ENCODE data around the gene ASGR1. TPM values are rescaled to one million over a fixed set of nuclear protein-coding genes. Genes with fewer than 3 reads are reported as not detected.
A peak's percentile ranks its signal among the peaks of the same experiment; 100 is the strongest.

Gene ASGR1
- total RNA-seq, 1 experiment from 2014 or later = 0.22 TPM

- no peak for DNase-seq (ENCODE audit: extremely low read depth, low read depth)
Observed at GRCh38 chr17:7216242-7217112, 37.3 kb upstream of the ASGR1 start.

- DNase-seq (ENCODE audit: extremely low read depth, low read depth) = no peak
Observed at GRCh38 chr17:7215652-7216180, 36.5 kb upstream of the ASGR1 start.

DNA sequence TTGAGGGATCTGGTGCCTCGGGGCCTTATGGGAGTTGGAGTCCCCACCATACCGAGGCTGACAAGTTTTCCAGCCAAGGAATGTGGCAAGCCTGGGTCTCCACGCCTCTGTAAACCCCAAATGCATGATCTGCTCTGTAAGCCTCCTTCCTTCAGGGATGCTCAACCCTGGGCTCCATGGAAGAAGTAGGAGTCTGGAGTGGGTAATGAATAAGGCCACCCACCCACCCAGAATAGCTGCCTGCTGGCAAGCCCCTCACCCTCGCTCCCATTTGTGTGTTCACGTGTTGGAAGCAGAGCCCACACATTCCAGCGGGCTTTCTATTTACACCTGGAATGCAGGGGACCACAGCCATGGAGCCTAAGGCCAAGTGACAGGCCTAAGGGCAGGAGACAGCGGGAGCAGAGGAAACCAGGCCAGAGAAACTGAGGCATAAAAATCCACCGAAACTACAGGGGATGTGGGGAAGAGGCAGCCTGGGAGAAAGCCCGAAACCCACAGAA is 36.0 kb upstream of the ASGR1 start:
- DNase-seq (ENCODE audit: extremely low read depth, low read depth) = no peak

GRCh38 chr17:7214300-7215135 is 35.3 kb upstream of the ASGR1 start:
- peak; percentile 96 for DNase-seq (ENCODE audit: extremely low read depth, low read depth)

DNA sequence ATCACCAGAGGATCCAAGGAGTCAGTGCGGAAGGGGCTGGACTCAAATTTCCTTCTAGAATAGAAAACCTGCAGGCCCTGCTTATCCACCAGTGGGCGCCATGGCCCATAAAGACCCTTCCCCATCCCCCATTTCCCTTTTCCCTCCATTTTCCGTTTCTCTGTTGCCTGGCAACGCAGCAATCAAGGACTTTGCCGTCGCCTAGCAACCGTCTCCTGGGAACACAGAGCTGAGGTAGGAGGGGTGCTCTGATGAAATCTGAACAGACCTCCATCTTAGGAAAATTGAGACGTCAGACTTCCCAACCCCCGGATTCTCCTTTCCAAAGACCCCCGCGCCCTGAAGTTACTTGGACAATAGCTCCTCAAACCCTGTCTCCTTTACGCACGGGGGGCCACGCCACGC is 34.7 kb upstream of the ASGR1 start:
- no peak for DNase-seq (ENCODE audit: extremely low read depth, low read depth)

DNA sequence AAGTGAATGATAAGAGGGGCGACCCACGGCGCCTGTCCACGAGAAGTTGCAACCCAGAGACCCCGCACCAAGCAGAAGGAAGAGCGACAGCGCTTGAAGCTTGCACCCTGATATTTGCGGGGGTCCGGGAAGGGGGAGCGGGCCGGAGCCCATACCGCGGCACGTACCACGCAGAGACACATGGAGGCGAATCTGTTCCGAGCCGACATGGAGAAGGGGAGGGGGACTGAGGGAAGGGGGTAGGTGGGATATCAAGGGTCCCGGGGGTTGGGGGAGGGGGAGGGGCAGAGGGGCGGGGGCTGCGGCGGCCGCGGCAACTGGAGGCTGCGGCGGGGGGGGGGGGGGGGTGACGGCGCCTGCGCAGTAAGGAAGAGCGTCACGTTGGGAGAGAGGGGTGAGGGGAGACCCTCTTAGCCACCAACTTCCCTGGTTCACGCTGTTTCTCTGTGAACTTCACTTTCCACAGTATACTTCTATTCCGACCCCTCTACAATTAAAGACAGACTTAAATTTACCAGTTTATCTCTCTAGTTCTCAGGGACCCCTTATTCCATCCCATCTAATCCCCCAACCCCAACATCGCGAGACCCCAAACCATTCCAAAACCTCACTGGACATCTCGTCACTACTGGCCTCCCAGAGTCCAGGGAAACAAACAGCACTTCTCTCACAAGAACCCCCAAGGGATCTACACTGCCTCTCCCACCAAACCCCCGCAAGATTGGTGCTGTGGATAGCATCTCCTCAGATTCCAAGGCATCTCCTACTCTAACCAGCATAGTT is 32.5 kb upstream of the ASGR1 start:
- DNase-seq (ENCODE audit: extremely low read depth, low read depth) = no peak

DNA sequence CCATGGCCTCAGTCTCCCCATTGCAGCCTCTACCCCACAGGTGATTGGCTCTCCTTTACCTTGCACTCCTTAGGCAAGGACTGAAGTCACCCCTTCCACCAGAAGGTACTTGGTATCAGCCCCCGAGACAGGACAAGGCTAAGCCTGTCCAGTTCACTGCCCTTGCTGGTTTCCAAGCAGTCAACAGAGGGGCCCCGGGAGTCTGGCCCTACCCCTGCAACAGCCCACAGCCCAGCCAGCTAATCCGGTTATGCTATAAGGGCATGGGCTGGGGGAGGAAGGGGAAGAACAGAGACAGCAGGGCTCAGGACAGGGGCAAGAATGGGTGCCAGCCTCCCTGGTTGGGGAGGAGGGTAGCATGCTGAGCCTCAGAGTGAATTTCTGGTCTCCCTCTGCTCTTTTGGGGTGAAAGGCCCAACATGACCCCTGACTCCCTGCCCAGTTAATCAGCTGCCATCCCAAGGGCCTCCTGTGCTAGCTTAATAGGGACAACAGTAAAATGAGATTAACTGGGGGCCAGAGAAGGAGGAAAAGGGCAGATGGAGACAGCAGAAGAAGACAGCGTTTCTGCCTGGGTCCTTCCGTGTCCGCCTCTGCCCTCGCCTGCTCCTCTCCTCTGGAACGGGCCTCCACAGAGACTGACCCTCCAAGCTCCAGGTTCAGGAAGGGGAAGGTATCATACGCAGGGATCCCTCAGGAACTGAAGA is 29.7 kb upstream of the ASGR1 start:
- DNase-seq (ENCODE audit: extremely low read depth, low read depth) = no peak

- no peak for DNase-seq (ENCODE audit: extremely low read depth, low read depth)
Observed at GRCh38 chr17:7208027-7208571, 28.9 kb upstream of the ASGR1 start.

- DNase-seq (ENCODE audit: extremely low read depth, low read depth) = no peak
Observed at GRCh38 chr17:7207120-7208001, 28.2 kb upstream of the ASGR1 start.

DNA sequence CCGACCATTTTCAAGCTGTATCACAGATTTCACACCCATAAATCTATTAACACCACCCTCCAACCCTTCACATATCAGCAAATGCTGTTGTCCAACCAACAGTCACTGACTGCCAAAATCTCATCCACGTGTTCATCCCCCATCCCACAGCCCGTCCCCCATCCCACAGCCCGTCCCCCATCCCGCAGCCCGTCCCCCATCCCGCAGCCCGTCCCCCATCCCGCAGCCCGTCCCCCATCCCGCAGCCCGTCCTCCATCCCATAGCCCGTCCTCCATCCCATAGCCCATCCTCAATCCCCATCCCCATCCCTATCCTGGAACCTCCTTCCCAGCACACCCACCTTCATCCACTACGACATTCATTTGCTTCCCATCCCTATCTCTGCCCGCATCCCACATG is 26.4 kb upstream of the ASGR1 start:
- no peak for DNase-seq (ENCODE audit: extremely low read depth, low read depth)

DNA sequence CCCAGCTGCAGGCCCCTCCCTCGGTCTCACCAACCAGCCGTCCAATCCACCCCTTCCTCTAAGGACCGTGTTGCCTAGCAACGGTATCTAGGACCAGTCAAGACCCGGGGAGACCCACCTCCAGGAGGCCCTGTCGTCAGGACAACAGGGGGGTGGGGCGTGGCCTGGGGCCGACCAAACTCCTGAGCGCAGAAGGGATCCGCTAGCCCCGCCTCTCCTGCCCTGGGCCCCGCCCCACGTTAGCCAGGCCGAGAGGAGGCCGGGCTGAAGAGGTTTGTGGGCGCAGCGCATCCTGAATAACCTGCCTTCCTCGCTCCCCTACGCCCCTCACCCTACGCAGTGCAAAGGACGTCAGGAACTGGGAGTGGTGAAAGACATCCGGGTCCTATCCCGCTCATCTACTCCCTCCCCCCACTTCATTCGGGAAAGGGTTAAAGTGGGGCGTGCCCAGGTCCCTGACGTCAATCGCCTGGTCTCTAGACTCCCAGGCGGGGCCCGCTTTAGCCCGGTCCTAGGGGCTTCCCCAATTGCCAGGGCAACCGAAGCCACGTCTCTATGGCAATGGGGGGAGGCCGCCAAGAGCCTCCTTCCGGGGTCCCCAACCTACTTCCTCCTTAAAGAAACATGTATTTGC is 25.8 kb upstream of the ASGR1 start:
- DNase-seq (ENCODE audit: extremely low read depth, low read depth) = peak; percentile 74

DNA sequence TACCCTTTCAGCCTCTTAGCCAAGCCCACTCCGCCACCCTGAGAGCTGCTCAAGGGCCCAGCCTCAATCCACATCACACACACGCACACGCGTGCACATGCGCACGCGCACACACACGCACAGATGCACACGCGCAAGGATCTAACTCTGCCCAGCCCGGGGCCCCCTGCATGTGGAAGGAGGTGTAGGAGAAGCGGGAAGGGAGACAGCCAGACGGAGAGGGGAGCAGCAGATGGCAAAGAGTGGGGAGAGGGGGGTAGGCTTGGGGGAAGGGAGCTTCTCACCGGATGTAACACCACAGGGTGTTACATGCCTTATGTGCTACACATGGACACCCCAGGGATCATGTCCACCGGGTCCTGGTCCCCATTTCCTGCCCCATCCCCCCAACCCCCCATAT is 25.2 kb upstream of the ASGR1 start:
- no peak for DNase-seq (ENCODE audit: extremely low read depth, low read depth)

DNA sequence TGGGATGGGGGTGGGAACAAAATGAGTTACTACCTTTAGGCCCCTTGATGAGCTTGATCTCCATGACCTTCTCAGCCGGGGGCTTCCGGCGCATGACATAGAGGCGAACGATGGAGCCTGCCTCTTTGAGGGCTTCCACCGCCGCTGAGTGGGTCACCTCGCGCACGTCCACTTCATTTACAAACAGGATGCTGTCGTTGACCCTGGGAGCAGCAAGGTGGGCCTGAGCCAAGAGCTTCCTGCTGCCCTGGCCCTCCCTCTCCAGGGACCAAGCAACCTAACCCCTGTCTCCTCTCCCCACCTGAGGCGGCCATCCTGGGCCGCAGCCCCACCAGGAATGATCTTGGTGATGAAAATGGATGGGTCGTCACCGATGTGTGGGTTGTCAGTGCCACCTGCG is 24.2 kb upstream of the ASGR1 start:
- DNase-seq (ENCODE audit: extremely low read depth, low read depth) = no peak

DNA sequence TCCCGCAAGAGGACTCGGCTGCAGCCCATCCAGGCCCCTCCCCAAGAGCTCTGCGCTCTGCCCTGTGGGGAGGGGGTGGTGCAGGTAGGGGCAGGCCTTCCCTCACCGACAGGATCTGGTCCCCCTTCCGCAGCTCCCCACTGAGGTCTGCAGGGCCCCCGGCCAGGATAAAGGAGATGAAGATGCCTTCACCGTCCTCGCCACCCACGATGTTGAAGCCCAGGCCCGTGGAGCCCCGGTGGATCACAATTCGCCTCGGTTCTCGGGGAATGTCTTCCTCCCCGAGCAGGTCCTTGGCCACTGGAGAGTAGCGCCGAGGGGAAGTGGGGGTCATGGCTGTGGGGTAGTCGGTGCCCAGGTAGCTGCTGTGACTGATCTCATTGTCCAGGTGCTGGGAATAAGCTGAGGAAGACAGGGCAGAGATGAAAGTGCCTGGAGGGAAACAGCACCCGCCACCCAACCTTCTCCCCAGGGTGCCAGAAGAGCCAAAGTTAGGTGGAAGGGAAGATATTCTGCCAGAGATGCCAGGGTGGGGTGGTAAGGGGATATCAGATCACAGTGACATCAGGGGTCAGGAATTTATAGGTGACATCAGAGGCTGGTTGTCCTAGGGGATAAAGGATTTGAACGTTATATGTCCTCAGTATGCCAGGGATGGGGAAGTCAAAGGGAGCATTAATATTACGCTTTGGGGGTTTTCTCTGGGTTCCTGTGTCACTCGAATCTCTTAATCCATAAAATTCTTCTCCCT is 17.7 kb upstream of the ASGR1 start:
- no peak for DNase-seq (ENCODE audit: extremely low read depth, low read depth)

DNA sequence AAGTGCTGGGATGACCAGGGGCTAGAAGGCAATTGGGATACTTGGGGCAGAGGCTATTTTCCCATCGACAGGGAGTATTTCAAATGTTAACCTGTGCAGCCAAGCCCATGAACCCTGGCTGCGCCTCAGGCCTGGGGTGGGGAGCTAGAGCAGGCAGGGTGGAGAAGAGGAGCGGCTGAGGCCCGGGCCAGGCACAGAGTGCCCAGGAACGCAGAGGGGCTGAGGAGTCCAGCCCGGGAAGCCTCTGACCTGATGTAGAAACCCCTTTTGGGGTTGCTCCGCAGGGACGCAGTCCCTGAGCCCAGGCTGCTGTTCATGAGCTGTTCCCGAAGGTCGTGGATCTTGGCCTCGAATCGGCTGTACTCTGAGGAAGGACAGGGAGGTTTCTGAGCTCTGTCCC is 16.8 kb upstream of the ASGR1 start:
- DNase-seq (ENCODE audit: extremely low read depth, low read depth) = no peak

DNA sequence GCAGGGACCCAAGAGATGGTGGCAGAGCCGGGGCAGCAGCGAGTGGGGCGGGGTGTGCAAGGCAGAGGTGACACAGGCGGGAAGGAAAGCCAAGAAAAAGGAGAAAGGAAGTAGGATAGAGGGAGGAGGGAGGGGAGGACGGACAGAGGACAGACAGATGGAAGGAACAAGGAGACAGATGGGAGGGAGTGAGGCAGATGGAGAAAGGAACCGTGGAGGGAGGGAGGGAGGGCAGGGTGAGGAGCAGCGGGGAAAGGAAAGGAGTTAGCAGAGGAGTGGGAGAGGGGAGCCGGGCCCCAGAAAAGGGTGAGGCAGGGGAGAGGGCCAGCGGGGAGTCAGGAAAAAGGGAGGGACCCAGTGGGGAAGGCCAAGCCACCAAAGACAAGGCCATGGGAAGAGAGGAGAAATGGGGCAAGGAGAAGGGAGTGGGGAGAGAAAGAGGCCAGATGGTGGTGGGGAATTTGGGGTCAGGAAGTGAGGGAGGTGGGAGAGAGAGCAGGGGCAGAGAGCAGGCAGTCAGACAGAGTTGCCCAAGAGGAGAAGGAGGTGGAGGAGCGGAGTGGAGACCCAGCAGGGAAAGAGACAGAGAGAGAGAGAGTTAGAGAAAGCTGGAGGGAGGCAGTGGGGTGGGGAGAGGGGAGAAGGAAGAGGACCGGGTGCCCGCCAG is 13.2 kb upstream of the ASGR1 start:
- DNase-seq (ENCODE audit: extremely low read depth, low read depth) = no peak
